Small intestine (tissue), 7 donors: ENCODE measurements around the gene NLK. TPM values are rescaled to one million over a fixed set of nuclear protein-coding genes. Genes with fewer than 3 reads are reported as not detected.

Experiments
- DNase-seq, 2 donors: peaks; one replicate each; pipeline versions ENCODE4 v3.0.0 to v3.0.0-alpha.2; 2013
- FAIRE-seq: peaks from 2 replicates; lab custom pipeline; 2012; peaks lifted over from hg19 to GRCh38; lab: Jason Lieb, UNC
- H3K27ac ChIP-seq, 3 donors: one replicate each; pipeline ENCODE4 v1.5.1; 2013; ENCODE audit warnings: low read length in 2 of 3, mild to moderate bottlenecking in 2 of 3, control low read depth in 1 of 3, inconsistent platforms in 1 of 3, low read depth in 1 of 3, moderate library complexity in 1 of 3
- H3K27me3 ChIP-seq, 3 donors: one replicate each; pipeline ENCODE4 v1.6.1; 2013; ENCODE audit warnings: low read length in 3 of 3, inconsistent platforms in 1 of 3; ENCODE audit not compliant: control insufficient read depth in 3 of 3, insufficient read depth in 3 of 3
- H3K36me3 ChIP-seq, 3 donors: one replicate each; pipeline ENCODE4 v1.6.1; 2013; ENCODE audit warnings: low read length in 3 of 3, inconsistent platforms in 1 of 3, low read depth in 1 of 3, mild to moderate bottlenecking in 1 of 3, moderate library complexity in 1 of 3; ENCODE audit not compliant: control insufficient read depth in 3 of 3, insufficient read depth in 2 of 3
- H3K4me1 ChIP-seq, 3 donors: one replicate each; pipeline ENCODE4 v1.6.1; 2013; ENCODE audit warnings: low read length in 2 of 3, inconsistent platforms in 1 of 3, low read depth in 1 of 3, mild to moderate bottlenecking in 1 of 3, moderate library complexity in 1 of 3; ENCODE audit not compliant: control insufficient read depth in 3 of 3, insufficient read depth in 2 of 3
- H3K4me3 ChIP-seq, 3 donors: one replicate each; pipeline ENCODE4 v1.5.1; 2013; ENCODE audit warnings: low read length in 3 of 3, control low read depth in 1 of 3, inconsistent platforms in 1 of 3, low read depth in 1 of 3, mild to moderate bottlenecking in 1 of 3, moderate library complexity in 1 of 3
- H3K9me3 ChIP-seq, 2 donors: one replicate each; pipeline ENCODE4 v1.6.1; 2013; ENCODE audit warnings: low read depth in 1 of 2, low read length in 1 of 2; ENCODE audit not compliant: control insufficient read depth in 2 of 2, insufficient read depth in 1 of 2
- WGBS, 3 donors: extraction: QIAGEN DNeasy Blood & Tissue Kit; methylation state at CpG; one replicate each; pipeline ENCODE4 v1.1.7; 2013; 5-methylcytosine and 5-hydroxymethylcytosine counted together
- polyA plus RNA-seq, 4 donors: library from polyadenylated mRNA; stranded (reverse) in 3 of 4; unstranded in 1 of 4; fragments of 200-250 nt in 3 of 4; fragments of 120-200 nt in 1 of 4; gene quantifications; one replicate each; pipeline versions ENCODE4 v1.2.1 to v1.2.3, GENCODE V29; 2013
- donor health status: healthy with polysubstance abuse.
- donor health status: control.
- donor health status: control.
- donor health status: Bipolar disorder and iron deficiency.
- donor health status: healthy.

The NLK gene
- polyA plus RNA-seq, 4 donors: 7.0 to 13.3 (median 10.0) TPM

GRCh38 chr17:28159004-28159403, 116.5 kb downstream of the NLK start:
- DNase-seq (no peak), FAIRE-seq (no peak)
- no peaks in the 10 kb centered on the region for H3K27me3 ChIP-seq
- peaks cover 0 to 2% (median 0%) of the 10 kb centered on the region in 3 donors for H3K36me3 ChIP-seq
- H3K27ac ChIP-seq: no peak overlapping the region
- no peak overlapping the region for H3K4me3 ChIP-seq
- H3K9me3 ChIP-seq: no peaks in the 10 kb centered on the region
- H3K4me1 ChIP-seq: no peaks in the 10 kb centered on the region
- WGBS, 3 donors: 83 to 95% (median 85%) methylated on average over 1 of the region's 1 CpG

- no peak for FAIRE-seq
- no peak for DNase-seq
- no peaks in the 10 kb centered on the region for H3K9me3 ChIP-seq
- H3K36me3 ChIP-seq: peaks cover 0 to 2% (median 0%) of the 10 kb centered on the region in 3 donors
- H3K4me3 ChIP-seq: no peak overlapping the region
- 95 to 97% (median 96%) methylated on average over 5 of the region's 5 CpGs for WGBS, 3 donors
- H3K4me1 ChIP-seq: no peaks in the 10 kb centered on the region
- no peak overlapping the region for H3K27ac ChIP-seq
- H3K27me3 ChIP-seq: no peaks in the 10 kb centered on the region
Measured at GRCh38 chr17:28159924-28160323, 117.4 kb downstream of the NLK start.

- no peaks in the 10 kb centered on the region for H3K9me3 ChIP-seq
- no peak overlapping the region for H3K4me3 ChIP-seq
- peaks cover 0 to 2% (median 0%) of the 10 kb centered on the region in 3 donors for H3K36me3 ChIP-seq
- 31 to 51% (median 36%) methylated on average over 2 of the region's 2 CpGs for WGBS, 3 donors
- DNase-seq (no peak), FAIRE-seq (no peak)
- H3K4me1 ChIP-seq: no peaks in the 10 kb centered on the region
- H3K27ac ChIP-seq: no peak overlapping the region
- H3K27me3 ChIP-seq: no peaks in the 10 kb centered on the region
Measured at GRCh38 chr17:28160610-28161009, 118.1 kb downstream of the NLK start.

GRCh38 chr17:28161311-28161710, 118.8 kb downstream of the NLK start:
- Histone ChIP-seq H3K9me3 (no peaks in the 10 kb centered on the region), H3K27ac (no peak overlapping the region), H3K4me1 (no peaks in the 10 kb centered on the region), H3K4me3 (no peak overlapping the region), H3K27me3 (no peaks in the 10 kb centered on the region), H3K36me3 (peaks cover 0 to 2% (median 0%) of the 10 kb centered on the region in 3 donors)
- WGBS, 3 donors: 91 to 96% (median 96%) methylated on average over 4 of the region's 4 CpGs
- DNase-seq (no peak), FAIRE-seq (no peak)

GRCh38 chr17:28166478-28166877, 124.0 kb downstream of the NLK start:
- FAIRE-seq: no peak
- Histone ChIP-seq H3K27me3 (no peaks in the 10 kb centered on the region), H3K4me3 (no peak overlapping the region), H3K4me1 (no peaks in the 10 kb centered on the region), H3K36me3 (peaks cover 0 to 2% (median 2%) of the 10 kb centered on the region in 3 donors), H3K9me3 (no peaks in the 10 kb centered on the region), H3K27ac (no peak overlapping the region)
- DNase-seq: no peak
- 90 to 92% (median 90%) methylated on average over 2 of the region's 2 CpGs for WGBS, 3 donors

- no peaks in the 10 kb centered on the region for H3K27me3 ChIP-seq
- 88 to 92% (median 89%) methylated on average over 3 of the region's 3 CpGs for WGBS, 3 donors
- DNase-seq (no peak), FAIRE-seq (no peak)
- peaks cover 0 to 3% (median 2%) of the 10 kb centered on the region in 3 donors for H3K36me3 ChIP-seq
- no peaks in the 10 kb centered on the region for H3K9me3 ChIP-seq
- H3K4me3 ChIP-seq: no peak overlapping the region
- peaks cover 0 to 9% (median 0%) of the 10 kb centered on the region in 3 donors for H3K4me1 ChIP-seq
- H3K27ac ChIP-seq: no peak overlapping the region
Measured at GRCh38 chr17:28169621-28170349, 127.3 kb downstream of the NLK start.

- DNase-seq (no peak), FAIRE-seq (no peak)
Measured at GRCh38 chr17:28170771-28171170, 128.3 kb downstream of the NLK start.

GRCh38 chr17:28173031-28173561, 130.6 kb downstream of the NLK start:
- FAIRE-seq (no peak), DNase-seq (peak; percentile 21 to 49)
- Histone ChIP-seq H3K27ac (no peak overlapping the region), H3K36me3 (peaks cover 0 to 5% (median 2%) of the 10 kb centered on the region in 3 donors), H3K9me3 (no peaks in the 10 kb centered on the region), H3K4me3 (no peak overlapping the region), H3K4me1 (peaks cover 0 to 9% (median 0%) of the 10 kb centered on the region in 3 donors), H3K27me3 (no peaks in the 10 kb centered on the region)
- 23 to 36% (median 25%) methylated on average over 3 of the region's 3 CpGs for WGBS, 3 donors

More at GRCh38 chr17:28170771-28171170, 128.3 kb downstream of the NLK start:
- no peaks in the 10 kb centered on the region for H3K9me3 ChIP-seq
- no peaks in the 10 kb centered on the region for H3K27me3 ChIP-seq
- H3K4me1 ChIP-seq: peaks cover 0 to 9% (median 0%) of the 10 kb centered on the region in 3 donors
- H3K4me3 ChIP-seq: no peak overlapping the region
- peaks cover 0 to 3% (median 2%) of the 10 kb centered on the region in 3 donors for H3K36me3 ChIP-seq
- H3K27ac ChIP-seq: no peak overlapping the region
